Colonic mucosa (tissue), 4 donors: ENCODE data around the gene BCR. TPM values are rescaled to one million over a fixed set of nuclear protein-coding genes. Genes with fewer than 3 reads are reported as not detected.

Experiments used
- DNase-seq: peaks from one replicate; pipeline ENCODE4 v3.0.0-alpha.2; 2020
- H3K27ac ChIP-seq: fragments of 200-600 bp; one replicate; pipeline ENCODE4 v1.8.0; 2021
- H3K27me3 ChIP-seq: fragments of 200-600 bp; one replicate; pipeline ENCODE4 v1.8.0; 2021
- H3K36me3 ChIP-seq: fragments of 200-600 bp; one replicate; pipeline ENCODE4 v1.8.0; 2021
- H3K4me1 ChIP-seq: fragments of 200-600 bp; one replicate; pipeline ENCODE4 v1.8.0; 2021; ENCODE audit warnings: mild to moderate bottlenecking
- H3K4me3 ChIP-seq: fragments of 200-600 bp; one replicate; pipeline ENCODE4 v1.8.0; 2021
- H3K9ac ChIP-seq, 2 donors: one replicate each; pipeline ENCODE4 v1.7.0; 2013; ENCODE audit warnings: control low read depth in 2 of 2, low read depth in 2 of 2, low read length in 2 of 2
- H3K9me3 ChIP-seq: fragments of 200-600 bp; one replicate; pipeline ENCODE4 v1.8.0; 2021
- intact Hi-C: fragments of 100-400 bp; cut with DNase I; formaldehyde crosslinking; loops from one replicate; pipeline ENCODE4 v1.14.1; 2022
- total RNA-seq, 2 donors: library from RNA; stranded (reverse); fragmentation: NEBNext Ultra II Directional in 1 of 2; extraction: Animal tissue kit (Norgen Biotek cat#: 25700) in 1 of 2; gene quantifications; one replicate each; pipeline ENCODE4 v1.2.1, GENCODE V29; 2021
- TF ChIP-seq, protein P1 (sequence below): fragments of 200-600 bp; IDR thresholded peaks from one replicate; pipeline ENCODE4 v1.8.0; 2022; ENCODE audit warnings: antibody characterized with exemption, mild to moderate bottlenecking
- donor health status: healthy.
- donor health status: DM: no; HTN: no; CAD: no.
- donor health status: DM: no; HTN: no; CAD: no.

The BCR gene
- total RNA-seq, 2 donors from 2014 or later: 39.2 to 57.8 TPM

DNA sequence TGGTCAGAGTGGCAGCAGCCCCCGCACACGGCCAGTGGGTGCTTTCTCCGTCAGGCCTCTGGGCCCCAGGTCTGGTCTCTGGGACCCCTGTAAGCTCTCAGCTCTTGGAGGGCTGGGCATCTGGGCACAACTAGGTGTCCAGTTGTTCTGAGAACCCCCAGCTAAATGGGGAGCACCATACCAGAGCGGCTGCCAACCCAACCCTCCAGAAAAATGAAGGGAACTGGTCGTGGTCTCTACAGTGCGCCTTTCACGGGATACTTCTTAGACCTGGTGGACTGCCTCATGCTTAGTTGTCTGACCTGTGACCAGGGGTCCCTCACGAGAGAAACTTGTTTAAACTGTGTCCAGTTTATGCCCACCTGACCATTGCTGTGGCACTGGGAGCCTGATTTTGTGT, 104.9 kb downstream of the BCR start:
- no peaks in the 10 kb centered on the region for H3K27me3 ChIP-seq
- H3K4me1 ChIP-seq: peaks cover 10% of the 10 kb centered on the region
- H3K9me3 ChIP-seq: no peaks in the 10 kb centered on the region
- no peak for DNase-seq
- no peak overlapping the region for H3K27ac ChIP-seq
- TF ChIP-seq, protein P1, sequence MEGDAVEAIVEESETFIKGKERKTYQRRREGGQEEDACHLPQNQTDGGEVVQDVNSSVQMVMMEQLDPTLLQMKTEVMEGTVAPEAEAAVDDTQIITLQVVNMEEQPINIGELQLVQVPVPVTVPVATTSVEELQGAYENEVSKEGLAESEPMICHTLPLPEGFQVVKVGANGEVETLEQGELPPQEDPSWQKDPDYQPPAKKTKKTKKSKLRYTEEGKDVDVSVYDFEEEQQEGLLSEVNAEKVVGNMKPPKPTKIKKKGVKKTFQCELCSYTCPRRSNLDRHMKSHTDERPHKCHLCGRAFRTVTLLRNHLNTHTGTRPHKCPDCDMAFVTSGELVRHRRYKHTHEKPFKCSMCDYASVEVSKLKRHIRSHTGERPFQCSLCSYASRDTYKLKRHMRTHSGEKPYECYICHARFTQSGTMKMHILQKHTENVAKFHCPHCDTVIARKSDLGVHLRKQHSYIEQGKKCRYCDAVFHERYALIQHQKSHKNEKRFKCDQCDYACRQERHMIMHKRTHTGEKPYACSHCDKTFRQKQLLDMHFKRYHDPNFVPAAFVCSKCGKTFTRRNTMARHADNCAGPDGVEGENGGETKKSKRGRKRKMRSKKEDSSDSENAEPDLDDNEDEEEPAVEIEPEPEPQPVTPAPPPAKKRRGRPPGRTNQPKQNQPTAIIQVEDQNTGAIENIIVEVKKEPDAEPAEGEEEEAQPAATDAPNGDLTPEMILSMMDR: no peak
- H3K36me3 ChIP-seq: no peaks in the 10 kb centered on the region
- H3K4me3 ChIP-seq: no peak overlapping the region
- intact Hi-C loops: loop anchor here (10.0 kb wide), 1 partner anchor 330 kb away; no protein-coding TSS in a partner anchor
- no peak overlapping the region for H3K9ac ChIP-seq

DNA sequence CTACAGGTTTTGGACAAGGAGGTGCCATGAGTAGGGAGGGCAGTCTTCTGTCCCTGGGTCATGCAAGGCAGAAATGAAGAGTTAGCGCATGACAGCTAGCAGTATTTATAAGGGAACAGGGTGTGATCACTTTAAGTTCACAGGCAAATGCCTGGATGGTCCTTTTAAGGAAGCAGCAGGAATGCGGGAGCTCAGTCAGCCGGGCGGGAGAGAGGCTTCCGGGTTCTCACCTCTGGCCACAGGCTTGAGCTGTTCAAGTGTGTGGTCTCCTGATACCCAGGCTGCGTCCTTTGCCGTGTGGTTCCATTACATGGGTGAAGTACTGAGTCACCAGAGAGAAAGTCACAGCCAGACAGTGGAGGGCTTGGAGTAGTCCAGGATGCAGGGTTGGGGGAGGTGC, 105.4 kb downstream of the BCR start:
- intact Hi-C loops: loop anchor here (10.0 kb wide), 1 partner anchor 331 kb away; no protein-coding TSS in a partner anchor
- H3K4me3 ChIP-seq: no peak overlapping the region
- no peak overlapping the region for H3K9ac ChIP-seq
- H3K9me3 ChIP-seq: no peaks in the 10 kb centered on the region
- DNase-seq: no peak
- H3K36me3 ChIP-seq: no peaks in the 10 kb centered on the region
- no peaks in the 10 kb centered on the region for H3K27me3 ChIP-seq
- no peak overlapping the region for H3K27ac ChIP-seq
- H3K4me1 ChIP-seq: peaks cover 10% of the 10 kb centered on the region
- TF ChIP-seq, protein P1: no peak

DNA sequence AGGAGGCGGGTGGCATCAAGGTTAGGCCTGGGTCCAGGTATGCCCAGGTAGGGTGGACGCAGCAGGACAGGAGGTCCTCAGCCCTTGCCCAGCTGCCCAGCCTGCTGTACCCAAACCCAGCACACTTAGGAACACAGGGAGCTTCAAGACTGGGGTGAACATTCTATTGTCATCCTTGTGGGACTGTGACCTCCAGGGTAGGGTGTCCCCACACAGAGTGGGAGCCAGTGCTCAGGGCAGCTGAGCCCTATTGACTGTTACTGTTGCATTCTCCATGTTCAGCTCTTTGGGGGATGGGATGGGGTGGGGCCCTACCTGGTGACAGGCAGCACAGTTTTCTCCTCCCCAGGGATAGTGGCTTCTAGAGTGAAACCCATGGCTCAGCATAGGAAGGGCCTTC, 106.0 kb downstream of the BCR start:
- Histone ChIP-seq H3K27me3 (no peaks in the 10 kb centered on the region), H3K36me3 (no peaks in the 10 kb centered on the region), H3K27ac (no peak overlapping the region), H3K4me1 (peaks cover 10% of the 10 kb centered on the region), H3K4me3 (no peak overlapping the region), H3K9ac (no peak overlapping the region), H3K9me3 (no peaks in the 10 kb centered on the region)
- intact Hi-C loops: loop anchor here (10.0 kb wide), 1 partner anchor 331 kb away; no protein-coding TSS in a partner anchor
- TF ChIP-seq, protein P1: no peak
- no peak for DNase-seq

DNA sequence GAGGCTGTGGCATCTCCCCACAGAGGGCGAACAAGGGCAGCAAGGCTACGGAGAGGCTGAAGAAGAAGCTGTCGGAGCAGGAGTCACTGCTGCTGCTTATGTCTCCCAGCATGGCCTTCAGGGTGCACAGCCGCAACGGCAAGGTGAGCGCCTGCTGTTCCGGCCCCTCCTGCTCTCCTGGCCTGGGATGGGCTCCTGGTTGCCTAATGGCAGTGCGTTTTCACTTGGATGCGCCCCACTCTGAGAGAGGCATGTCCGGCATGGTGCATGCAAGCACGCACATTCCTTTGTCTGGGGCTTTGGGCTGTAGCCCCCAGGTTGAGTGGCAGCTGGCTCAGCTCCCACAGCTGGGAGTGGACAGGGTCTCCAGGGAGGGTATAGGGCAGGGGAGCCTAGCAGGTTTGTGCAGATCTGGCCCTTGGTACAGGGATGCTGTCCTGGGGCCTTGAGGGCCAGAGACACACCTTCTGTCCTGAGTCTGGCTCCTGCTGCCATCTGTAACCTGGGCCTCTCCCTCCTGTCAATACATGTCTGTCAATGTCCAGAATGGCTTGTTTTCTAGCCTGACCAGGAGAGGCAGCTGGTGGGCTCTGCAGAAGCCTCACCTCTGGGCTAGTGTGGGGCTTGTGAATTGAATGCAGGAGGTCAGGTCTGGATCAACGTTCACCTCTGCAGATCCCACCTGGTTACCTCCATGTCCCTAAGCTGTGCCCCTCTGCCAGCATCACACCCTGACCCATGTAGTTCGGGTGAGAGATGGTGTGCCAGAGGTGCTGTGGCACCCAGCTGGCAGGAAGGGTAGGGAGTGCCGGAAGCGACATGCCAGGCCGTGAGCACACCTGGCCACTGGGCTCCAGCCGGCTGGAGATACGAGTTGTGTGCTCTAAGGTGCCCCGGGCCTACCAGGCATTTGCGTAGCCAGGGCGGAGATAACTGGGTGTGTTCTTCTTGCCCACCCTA, 107.1 kb downstream of the BCR start:
- H3K27ac ChIP-seq: no peak overlapping the region
- DNase-seq: no peak
- no peaks in the 10 kb centered on the region for H3K36me3 ChIP-seq
- no peak overlapping the region for H3K9ac ChIP-seq
- H3K9me3 ChIP-seq: no peaks in the 10 kb centered on the region
- peaks cover 1% of the 10 kb centered on the region for H3K4me1 ChIP-seq
- intact Hi-C loops: loop anchor here (10.0 kb wide), 1 partner anchor 333 kb away; no protein-coding TSS in a partner anchor
- no peak overlapping the region for H3K4me3 ChIP-seq
- TF ChIP-seq, protein P1: no peak
- no peaks in the 10 kb centered on the region for H3K27me3 ChIP-seq

DNA sequence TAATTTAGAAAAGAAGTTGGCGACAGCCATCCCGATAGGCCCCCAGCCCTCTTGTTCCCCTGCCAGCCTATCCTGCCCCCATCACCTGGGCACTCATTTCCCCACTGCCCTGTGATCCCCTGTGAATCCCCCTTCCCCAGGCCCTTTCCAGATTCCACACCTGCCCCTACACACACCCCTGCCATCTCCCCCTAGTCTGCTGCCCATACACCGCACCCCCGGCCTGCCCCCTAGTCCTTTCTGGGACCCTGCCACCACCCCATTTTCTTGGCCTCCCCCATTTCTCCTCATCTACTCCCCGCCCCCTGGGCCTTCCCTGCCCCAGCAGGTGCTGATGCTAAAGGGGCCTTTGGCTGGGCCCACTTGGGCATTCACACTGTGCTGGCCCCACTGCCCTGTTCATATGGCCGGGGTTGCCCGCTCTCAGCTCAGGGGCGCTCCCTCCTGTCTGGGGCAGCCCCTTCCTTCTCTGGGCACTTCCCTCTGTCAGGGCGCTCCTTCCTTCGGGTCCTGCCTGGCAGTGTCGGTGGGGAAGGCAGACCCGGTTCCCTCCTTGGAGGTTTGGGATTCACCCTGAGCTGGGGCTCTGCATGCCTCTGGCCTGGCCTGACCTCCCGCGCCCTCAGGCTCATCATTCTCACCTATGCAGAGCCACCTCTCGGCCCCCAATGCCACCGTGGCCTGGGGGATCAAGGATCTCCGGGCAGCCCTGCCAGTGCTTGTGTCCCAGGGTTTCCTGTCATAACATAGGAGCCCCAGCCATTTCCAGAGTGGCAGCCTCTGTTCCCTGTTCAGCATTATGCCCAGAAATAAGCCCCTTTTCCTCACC, 108.2 kb downstream of the BCR start:
- Histone ChIP-seq H3K36me3 (no peaks in the 10 kb centered on the region), H3K9ac (no peak overlapping the region), H3K4me3 (no peak overlapping the region), H3K9me3 (no peaks in the 10 kb centered on the region), H3K27me3 (no peaks in the 10 kb centered on the region), H3K4me1 (no peaks in the 10 kb centered on the region), H3K27ac (no peak overlapping the region)
- no peak for DNase-seq
- intact Hi-C loops: loop anchor here (10.0 kb wide), 1 partner anchor 334 kb away; no protein-coding TSS in a partner anchor
- TF ChIP-seq, protein P1: no peak
